Pancreas (tissue), 10 donors: ENCODE data around the gene DPEP2NB. TPM values are rescaled to one million over a fixed set of nuclear protein-coding genes. Genes with fewer than 3 reads are reported as not detected.
"Not testable (repeated sequence)": the region's sequence is repeated elsewhere in the genome, so short reads cannot be mapped to it uniquely, and the experiment has no call there.

ENCODE experiments used
- ATAC-seq, 4 donors: fragments of 200-7000 bp; cut with Tn5 transposase; one replicate each; pipeline versions ENCODE4 v1.8.0 to v1.9.1; 2020; ENCODE audit warnings: mild to moderate bottlenecking in 4 of 4, moderate library complexity in 4 of 4
- DNase-seq, 6 donors: peaks; one replicate each; pipeline ENCODE4 v3.0.0-alpha.2; 2020
- FAIRE-seq: peaks from 2 replicates; lab custom pipeline; 2012; peaks lifted over from hg19 to GRCh38; lab: Jason Lieb, UNC
- H3K27ac ChIP-seq, 4 donors: fragments of 200-600 bp; sonication (generic); 1 replicate in 3 of 4; 2 replicates in 1 of 4; pipeline versions ENCODE4 v1.5.0 to v1.8.0; 2020
- H3K27me3 ChIP-seq, 4 donors: fragments of 200-600 bp; one replicate each; pipeline ENCODE4 v1.8.0; 2021
- H3K36me3 ChIP-seq, 3 donors: fragments of 200-600 bp; sonication (generic) in 1 of 3; one replicate each; pipeline versions ENCODE4 v1.5.0 to v1.8.0; 2020 to 2021
- H3K4me1 ChIP-seq, 3 donors: fragments of 200-600 bp; one replicate each; pipeline ENCODE4 v1.8.0; 2021
- H3K4me3 ChIP-seq, 4 donors: fragments of 200-600 bp; sonication (generic) in 2 of 4; one replicate each; pipeline versions ENCODE4 v1.5.0 to v1.8.0; 2020 to 2021
- H3K9me3 ChIP-seq, 4 donors: fragments of 200-600 bp; one replicate each; pipeline ENCODE4 v1.8.0; 2021
- CTCF ChIP-seq, 4 donors: fragments of 200-600 bp; sonication (generic) in 3 of 4; IDR thresholded peaks; one replicate each; pipeline versions ENCODE4 v1.5.0 to v1.8.0; 2021; ENCODE audit warnings: antibody characterized with exemption in 4 of 4
- WGBS, 2 donors: extraction: QIAGEN DNeasy Blood & Tissue Kit; methylation state at CpG; one replicate each; pipeline ENCODE4 v1.1.7; 2013; 5-methylcytosine and 5-hydroxymethylcytosine counted together
- intact Hi-C, 3 donors: fragments of 100-400 bp; cut with DNase I; formaldehyde crosslinking; loops; one replicate each; pipeline versions ENCODE4 v1.11.1 to v1.14.2; 2022
- polyA plus RNA-seq, 2 donors: library from polyadenylated mRNA; stranded (reverse); fragments of 200-250 nt; gene quantifications; one replicate each; pipeline ENCODE4 v1.2.3, GENCODE V29; 2013
- total RNA-seq, 6 donors: library from RNA; stranded (reverse); fragmentation: NEBNext Ultra II Directional in 4 of 6; extraction: Animal tissue kit (Norgen Biotek cat#: 25700) in 4 of 6; gene quantifications; one replicate each; pipeline versions ENCODE4 v1.2.1 to v1.2.4, GENCODE V29; 2021 to 2023
- donor health status: healthy with polysubstance abuse.
- donor health status: DM: no; HTN: no; CAD: no; lungs with moderate emphysema.
- donor health status: DM: no; HTN: no; CAD: no.
- donor health status: control.
- donor health status: control.
- donor health status: Bipolar disorder and iron deficiency.
- donor health status: DM: yes; HTN: yes; CAD: no.
- donor health status: DM: no; HTN: no; CAD: no.
- donor health status: DM: no; HTN: no; CAD: no.
- donor health status: DM: yes; HTN: yes; CAD: no.

DPEP2NB gene
- total and polyA plus RNA-seq, 8 donors = not detected

GRCh38 chr16:67977005-67977404 lies 38.7 kb downstream of the DPEP2NB start:
- Histone ChIP-seq H3K4me3 (no peak overlapping the region), H3K27ac (no peak overlapping the region), H3K9me3 (no peaks in the 10 kb centered on the region), H3K4me1 (no peaks in the 10 kb centered on the region), H3K27me3 (no peaks in the 10 kb centered on the region), H3K36me3 (no peaks in the 10 kb centered on the region)
- no peak for FAIRE-seq
- intact Hi-C loops = no loop called here
- DNase-seq = no peak
- WGBS, 2 donors = 43 to 56% methylated on average over 5 of the region's 5 CpGs
- ATAC-seq = no peak
- TF ChIP-seq CTCF (IDR thresholded peaks at IDR 0.05) = no peak

GRCh38 chr16:67976205-67976604 lies 39.5 kb downstream of the DPEP2NB start:
- no peaks in the 10 kb centered on the region for H3K27me3 ChIP-seq
- no peak overlapping the region for H3K27ac ChIP-seq
- no peaks in the 10 kb centered on the region for H3K9me3 ChIP-seq
- no peaks in the 10 kb centered on the region for H3K4me1 ChIP-seq
- 92 to 94% methylated on average over 2 of the region's 2 CpGs for WGBS, 2 donors
- H3K36me3 ChIP-seq = no peaks in the 10 kb centered on the region
- H3K4me3 ChIP-seq = no peak overlapping the region
- ATAC-seq = no peak
- intact Hi-C loops = no loop called here
- no peak for FAIRE-seq
- TF ChIP-seq CTCF (IDR thresholded peaks at IDR 0.05) = no peak
- no peak for DNase-seq

- H3K27ac ChIP-seq = no peak overlapping the region
- DNase-seq (no peak), ATAC-seq (no peak), FAIRE-seq (no peak)
- intact Hi-C loops = no loop called here
- H3K4me1 ChIP-seq = no peaks in the 10 kb centered on the region
- H3K27me3 ChIP-seq = no peaks in the 10 kb centered on the region
- 58 to 59% methylated on average over 14 of the region's 14 CpGs for WGBS, 2 donors
- no peak overlapping the region for H3K4me3 ChIP-seq
- no peaks in the 10 kb centered on the region for H3K36me3 ChIP-seq
- TF ChIP-seq CTCF (IDR thresholded peaks at IDR 0.05) = no peak
- no peaks in the 10 kb centered on the region for H3K9me3 ChIP-seq
These were observed 40.2 kb downstream of the DPEP2NB start for GRCh38 chr16:67975321-67976105.

- FAIRE-seq, ATAC-seq, H3K27me3 ChIP-seq, H3K36me3 ChIP-seq, H3K4me3 ChIP-seq, H3K27ac ChIP-seq, DNase-seq, intact Hi-C loops, H3K4me1 ChIP-seq, H3K9me3 ChIP-seq: not testable (repeated sequence)
- WGBS, 2 donors = 83 to 84% methylated on average over 7 of the region's 7 CpGs
These were observed 43.4 kb downstream of the DPEP2NB start for GRCh38 chr16:67972285-67972684.

GRCh38 chr16:67971111-67971510 lies 44.6 kb downstream of the DPEP2NB start:
- WGBS, 2 donors = 92 to 93% methylated on average over 9 of the region's 9 CpGs
- Histone ChIP-seq H3K36me3 (no peaks in the 10 kb centered on the region), H3K4me3 (no peak overlapping the region), H3K27me3 (no peaks in the 10 kb centered on the region), H3K9me3 (no peaks in the 10 kb centered on the region), H3K4me1 (peaks cover 6 to 13% (median 12%) of the 10 kb centered on the region in 3 donors), H3K27ac (no peak overlapping the region)
- DNase-seq = no peak
- no peak for FAIRE-seq
- intact Hi-C loops = no loop called here
- no peak for ATAC-seq
- TF ChIP-seq CTCF (IDR thresholded peaks at IDR 0.05) = no peak
